Measurements from ENCODE around the gene GSTM2.

DNA sequence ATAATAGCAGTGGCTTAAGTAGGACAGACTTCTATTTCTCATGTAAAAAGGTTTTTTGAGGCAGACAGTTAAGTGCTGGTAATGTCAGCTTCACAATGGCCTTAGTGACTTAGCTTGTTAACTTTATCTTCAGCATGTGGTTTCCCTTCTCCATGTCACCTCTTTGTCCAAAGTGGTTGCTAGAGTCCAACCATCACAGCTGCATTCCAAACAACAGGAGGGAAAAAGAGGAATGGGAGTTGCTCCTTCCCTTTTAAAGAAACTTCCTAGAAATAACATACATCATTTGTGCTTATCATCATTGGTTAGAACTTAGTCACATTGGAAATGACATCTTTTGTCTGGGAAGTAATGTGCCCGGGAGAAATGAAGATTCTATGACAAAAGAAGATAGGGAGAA is 54.1 kb downstream of the GSTM2 start:
- TF ChIP-seq ZC3H10 (CRISPR knock-in tag; IDR thresholded peaks at IDR 0.05): no peak
- TF ChIP-seq ZNF8 (CRISPR knock-in tag; IDR thresholded peaks at IDR 0.05): no peak
- TF ChIP-seq, protein P1, sequence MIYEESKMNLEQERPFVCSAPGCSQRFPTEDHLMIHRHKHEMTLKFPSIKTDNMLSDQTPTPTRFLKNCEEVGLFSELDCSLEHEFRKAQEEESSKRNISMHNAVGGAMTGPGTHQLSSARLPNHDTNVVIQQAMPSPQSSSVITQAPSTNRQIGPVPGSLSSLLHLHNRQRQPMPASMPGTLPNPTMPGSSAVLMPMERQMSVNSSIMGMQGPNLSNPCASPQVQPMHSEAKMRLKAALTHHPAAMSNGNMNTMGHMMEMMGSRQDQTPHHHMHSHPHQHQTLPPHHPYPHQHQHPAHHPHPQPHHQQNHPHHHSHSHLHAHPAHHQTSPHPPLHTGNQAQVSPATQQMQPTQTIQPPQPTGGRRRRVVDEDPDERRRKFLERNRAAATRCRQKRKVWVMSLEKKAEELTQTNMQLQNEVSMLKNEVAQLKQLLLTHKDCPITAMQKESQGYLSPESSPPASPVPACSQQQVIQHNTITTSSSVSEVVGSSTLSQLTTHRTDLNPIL (CRISPR knock-in tag; IDR thresholded peaks at IDR 0.05; ENCODE audit: low read depth): no peak

Data from SK-N-SH treated with all-trans-retinoic acid at 6 μM for 48 hours (cell line).